Right lobe of liver (tissue), 6 donors: ENCODE measurements around the gene SNX10. TPM values are rescaled to one million over a fixed set of nuclear protein-coding genes. Genes with fewer than 3 reads are reported as not detected.

Experiments
- ATAC-seq, 4 donors: fragments of 200-7000 bp; cut with Tn5 transposase; one replicate each; pipeline ENCODE4 v1.9.1; 2020; ENCODE audit warnings: mild to moderate bottlenecking in 4 of 4, moderate library complexity in 4 of 4
- DNase-seq, 3 donors: peaks; one replicate each; pipeline ENCODE4 v3.0.0-alpha.2; 2020
- H3K27ac ChIP-seq, 3 donors: fragments of 200-600 bp; one replicate each; pipeline ENCODE4 v1.8.0; 2022
- H3K27me3 ChIP-seq, 2 donors: fragments of 200-600 bp; one replicate each; pipeline ENCODE4 v1.8.0; 2022
- H3K36me3 ChIP-seq, 4 donors: fragments of 200-600 bp; sonication (generic) in 1 of 4; one replicate each; pipeline versions ENCODE4 v1.5.1 to v1.8.0; 2017 to 2022; ENCODE audit warnings: control low read depth in 1 of 4
- H3K4me1 ChIP-seq, 4 donors: fragments of 200-600 bp; sonication (generic) in 1 of 4; one replicate each; pipeline versions ENCODE4 v1.5.1 to v1.8.0; 2017 to 2022; ENCODE audit warnings: control low read depth in 1 of 4
- H3K4me3 ChIP-seq, 3 donors: fragments of 200-600 bp; one replicate each; pipeline ENCODE4 v1.8.0; 2022
- H3K9me3 ChIP-seq, 4 donors: fragments of 200-600 bp; sonication (generic) in 1 of 4; one replicate each; pipeline versions ENCODE4 v1.5.1 to v1.8.0; 2017 to 2022; ENCODE audit warnings: control low read depth in 1 of 4
- POLR2A ChIP-seq: fragments of 450-650 bp; IDR thresholded peaks from one replicate; pipeline ENCODE4 v1.6.1; 2017; ENCODE audit warnings: antibody characterized with exemption, mild to moderate bottlenecking
- WGBS: methylation state at CpG from one replicate; pipeline ENCODE4 v1.1.6; 2018; ENCODE audit warnings: low coverage, low lambda C conversion rate; ENCODE audit not compliant: insufficient coverage; ENCODE audit errors: missing lambda C conversion rate; 5-methylcytosine and 5-hydroxymethylcytosine counted together
- intact Hi-C, 2 donors: fragments of 100-400 bp; cut with DNase I; formaldehyde crosslinking; loops; one replicate each; pipeline versions ENCODE4 v1.11.2 to v1.14.1; 2022
- total RNA-seq, 6 experiments: library from RNA; depleted of rRNA in 2 of 6; stranded (reverse); fragments of >200 nt in 2 of 6; fragmentation: NEBNext Ultra II Directional in 3 of 6; extraction: Animal tissue kit (Norgen Biotek cat#: 25700) in 3 of 6; gene quantifications; one replicate each; pipeline versions ENCODE4 v1.1.0 to v1.2.4, GENCODE V29; 2016 to 2023
- TF ChIP-seq, protein P1 (sequence below), 4 donors: fragments of 200-600 bp in 3 of 4; fragments of 450-650 bp in 1 of 4; IDR thresholded peaks; one replicate each; pipeline versions ENCODE4 v1.5.1 to v1.8.0; 2016 to 2022; ENCODE audit warnings: antibody characterized with exemption in 4 of 4, mild to moderate bottlenecking in 2 of 4
- donor health status: DM: no; HTN: yes; CAD: no.
- donor health status: DM: no; HTN: no; CAD: no.
- donor health status: DM: no; HTN: no; CAD: no.
- donor health status: DM: no; HTN: yes; CAD: no.
- donor health status: DM: no; HTN: yes; CAD: no.

Gene SNX10
- total RNA-seq, 6 experiments from 2014 or later: 10.1 to 59.0 (median 37.7) TPM

DNA sequence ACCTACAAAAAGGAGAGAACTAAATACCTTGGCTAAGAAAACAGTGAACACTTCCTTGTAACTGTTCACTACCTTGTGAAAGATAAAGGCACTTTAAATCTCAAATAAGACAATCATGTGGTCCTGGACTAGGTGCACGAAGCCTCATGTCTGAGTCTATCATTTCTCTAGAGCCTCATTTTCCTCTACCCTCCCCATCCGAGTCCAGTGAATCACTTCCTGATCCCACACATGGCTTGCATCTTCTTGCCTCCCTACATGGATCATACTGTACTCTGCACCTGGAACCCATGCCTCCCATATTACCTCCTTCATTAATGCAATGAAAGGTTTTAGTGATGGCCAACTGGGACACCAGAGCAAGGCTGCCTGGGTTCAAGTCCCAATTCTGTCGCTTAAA lies 34.5 kb downstream of the SNX10 start:
- H3K9me3 ChIP-seq: no peaks in the 10 kb centered on the region
- intact Hi-C loops: no loop called here
- H3K4me1 ChIP-seq: peaks cover 0 to 14% (median 0%) of the 10 kb centered on the region in 4 donors
- TF ChIP-seq, protein P1, sequence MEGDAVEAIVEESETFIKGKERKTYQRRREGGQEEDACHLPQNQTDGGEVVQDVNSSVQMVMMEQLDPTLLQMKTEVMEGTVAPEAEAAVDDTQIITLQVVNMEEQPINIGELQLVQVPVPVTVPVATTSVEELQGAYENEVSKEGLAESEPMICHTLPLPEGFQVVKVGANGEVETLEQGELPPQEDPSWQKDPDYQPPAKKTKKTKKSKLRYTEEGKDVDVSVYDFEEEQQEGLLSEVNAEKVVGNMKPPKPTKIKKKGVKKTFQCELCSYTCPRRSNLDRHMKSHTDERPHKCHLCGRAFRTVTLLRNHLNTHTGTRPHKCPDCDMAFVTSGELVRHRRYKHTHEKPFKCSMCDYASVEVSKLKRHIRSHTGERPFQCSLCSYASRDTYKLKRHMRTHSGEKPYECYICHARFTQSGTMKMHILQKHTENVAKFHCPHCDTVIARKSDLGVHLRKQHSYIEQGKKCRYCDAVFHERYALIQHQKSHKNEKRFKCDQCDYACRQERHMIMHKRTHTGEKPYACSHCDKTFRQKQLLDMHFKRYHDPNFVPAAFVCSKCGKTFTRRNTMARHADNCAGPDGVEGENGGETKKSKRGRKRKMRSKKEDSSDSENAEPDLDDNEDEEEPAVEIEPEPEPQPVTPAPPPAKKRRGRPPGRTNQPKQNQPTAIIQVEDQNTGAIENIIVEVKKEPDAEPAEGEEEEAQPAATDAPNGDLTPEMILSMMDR (IDR thresholded peaks at IDR 0.05): no peak
- no peak for TF ChIP-seq POLR2A
- ATAC-seq: no peak
- H3K27me3 ChIP-seq: no peaks in the 10 kb centered on the region
- no peak for DNase-seq
- no peak overlapping the region for H3K27ac ChIP-seq
- H3K36me3 ChIP-seq: no peaks in the 10 kb centered on the region
- H3K4me3 ChIP-seq: no peak overlapping the region
- WGBS: 77% methylated on average over 3 of the region's 3 CpGs

DNA sequence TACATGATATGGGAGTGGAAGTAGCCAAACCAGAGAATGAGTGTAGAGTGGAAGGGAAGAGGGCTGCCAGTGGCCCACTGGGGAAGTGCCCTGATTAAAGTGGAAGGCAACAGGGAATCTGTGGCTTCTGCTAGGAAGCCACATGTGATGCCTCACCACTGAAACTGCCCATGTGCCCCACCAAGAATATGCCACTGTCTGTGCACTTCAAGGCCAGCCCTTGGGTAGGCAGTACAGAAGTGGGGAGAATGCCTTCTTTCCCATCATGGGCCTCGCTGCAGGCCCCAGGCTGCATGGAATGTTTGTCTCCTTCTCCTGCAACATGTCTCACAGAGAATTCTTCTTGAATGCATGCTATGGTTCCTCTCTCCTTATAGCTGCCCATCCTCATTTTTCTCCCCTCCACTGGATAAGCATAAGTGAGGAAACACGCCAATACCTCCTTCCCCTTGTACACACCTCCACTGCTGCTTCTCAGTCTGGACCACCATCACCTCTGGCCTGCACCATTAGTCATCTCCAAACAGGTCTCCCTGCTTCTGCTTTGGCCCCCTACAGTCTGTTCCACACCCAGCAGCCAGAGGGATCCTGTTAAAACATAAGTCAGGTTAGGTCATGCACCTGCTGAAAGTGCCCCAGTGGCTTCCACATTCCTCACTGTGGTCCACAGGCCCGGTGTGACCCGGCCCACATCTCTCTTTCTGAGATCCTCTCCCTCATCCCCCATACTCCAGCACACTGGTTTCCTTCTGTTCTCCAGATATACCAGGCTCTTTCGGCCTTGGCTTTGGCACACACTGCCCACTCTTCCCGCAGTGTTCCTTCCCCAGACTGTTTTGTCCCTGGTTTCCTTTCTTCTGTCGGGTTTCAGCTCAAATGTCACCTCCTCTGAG lies 37.1 kb downstream of the SNX10 start:
- intact Hi-C loops: no loop called here
- TF ChIP-seq, protein P1 (IDR thresholded peaks at IDR 0.05): no peak
- TF ChIP-seq POLR2A: no peak
- DNase-seq (no peak), ATAC-seq (peak in 2 of 4 donors; percentile 20 to 29)
- peak overlapping the region in 1 of 3 donors; percentile 15 for H3K27ac ChIP-seq
- H3K36me3 ChIP-seq: no peaks in the 10 kb centered on the region
- no peaks in the 10 kb centered on the region for H3K27me3 ChIP-seq
- H3K4me3 ChIP-seq: no peak overlapping the region
- H3K9me3 ChIP-seq: no peaks in the 10 kb centered on the region
- 79% methylated on average over 4 of the region's 7 CpGs for WGBS
- peaks cover 0 to 10% (median 3%) of the 10 kb centered on the region in 4 donors for H3K4me1 ChIP-seq

DNA sequence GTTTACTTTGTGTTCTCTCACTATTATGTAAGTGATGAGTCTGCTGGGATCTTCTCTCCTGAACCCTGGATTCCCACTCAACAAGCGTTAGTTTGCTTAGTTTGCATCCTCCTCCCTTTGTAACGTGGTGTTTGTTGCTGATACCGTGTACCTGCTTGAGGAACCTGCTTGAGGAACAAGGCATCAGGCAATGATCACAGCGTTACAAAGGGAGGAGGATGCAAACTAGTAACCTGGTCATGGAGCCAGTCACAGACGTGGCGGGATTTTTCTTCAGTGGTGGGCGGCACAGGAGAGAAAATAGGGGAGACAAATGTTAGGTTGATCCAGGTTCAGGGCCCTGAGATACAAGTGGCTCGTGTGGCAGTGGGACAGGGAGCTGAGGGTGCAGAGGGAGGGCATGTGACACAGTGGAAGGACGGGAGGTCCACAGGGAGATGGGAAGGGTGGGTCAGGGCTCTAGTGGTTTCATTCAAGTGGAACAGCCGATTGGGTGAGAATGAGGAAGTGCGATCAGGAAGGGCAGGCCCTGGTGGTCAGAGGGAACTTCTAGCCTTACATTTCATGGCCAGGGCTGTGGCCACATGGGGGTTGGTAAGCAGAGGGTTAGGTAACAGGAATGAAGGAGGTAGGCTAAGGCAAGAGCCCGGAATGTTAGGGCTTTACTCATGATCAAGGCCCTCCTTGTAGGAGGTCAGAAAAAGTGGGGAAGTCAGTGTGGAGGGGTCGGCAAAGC lies 38.0 kb downstream of the SNX10 start:
- no peak overlapping the region for H3K4me3 ChIP-seq
- H3K36me3 ChIP-seq: no peaks in the 10 kb centered on the region
- WGBS: 54% methylated on average over 12 of the region's 13 CpGs
- H3K27ac ChIP-seq: no peak overlapping the region
- ATAC-seq (peak; percentile 58 to 78 (median 62)), DNase-seq (peak in 1 of 3 donors; percentile 63)
- H3K9me3 ChIP-seq: no peaks in the 10 kb centered on the region
- TF ChIP-seq, protein P1 (IDR thresholded peaks at IDR 0.05): no peak
- no peaks in the 10 kb centered on the region for H3K27me3 ChIP-seq
- peaks cover 0 to 10% (median 3%) of the 10 kb centered on the region in 4 donors for H3K4me1 ChIP-seq
- intact Hi-C loops: no loop called here

DNA sequence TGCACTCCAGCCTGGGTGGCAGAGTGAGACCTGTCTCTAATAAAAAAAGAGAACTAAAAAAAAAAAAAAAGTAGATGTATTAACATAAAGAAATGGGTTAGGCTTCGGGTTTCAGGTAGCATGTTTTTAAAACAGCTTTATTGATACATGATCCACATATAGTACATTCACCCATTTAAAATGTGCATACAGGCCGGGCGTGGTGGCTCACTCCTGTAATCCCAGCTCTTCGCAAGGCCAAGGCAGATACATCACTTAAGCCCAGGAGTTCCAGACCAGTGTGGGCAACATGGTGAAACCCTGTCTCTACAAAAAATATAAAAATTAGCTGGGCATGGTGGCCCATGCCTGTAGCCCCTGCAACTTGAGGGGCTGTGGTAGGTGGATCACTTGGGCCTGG lies 39.5 kb downstream of the SNX10 start:
- ATAC-seq (no peak), DNase-seq (no peak)
- Histone ChIP-seq H3K9me3 (no peaks in the 10 kb centered on the region), H3K4me3 (no peak overlapping the region), H3K4me1 (peaks cover 0 to 10% (median 3%) of the 10 kb centered on the region in 4 donors), H3K27me3 (no peaks in the 10 kb centered on the region), H3K36me3 (no peaks in the 10 kb centered on the region), H3K27ac (no peak overlapping the region)
- TF ChIP-seq, protein P1 (IDR thresholded peaks at IDR 0.05): no peak
- TF ChIP-seq POLR2A: no peak
- WGBS: 92% methylated on average over 4 of the region's 4 CpGs
- intact Hi-C loops: no loop called here
